ENCODE results near the gene CIB4. TPM values are rescaled to one million over a fixed set of nuclear protein-coding genes. Genes with fewer than 3 reads are reported as not detected.

CIB4 gene
- total RNA-seq, 1 experiment from 2014 or later, result not detected

- no peak for TF ChIP-seq AR (CRISPR knock-in tag; IDR thresholded peaks at IDR 0.05)
- no peak for TF ChIP-seq HMGXB4 (CRISPR knock-in tag; IDR thresholded peaks at IDR 0.05)
- TF ChIP-seq TEAD4 (CRISPR knock-in tag; IDR thresholded peaks at IDR 0.05), result no peak
- no peak for TF ChIP-seq NFE2L1 (CRISPR knock-in tag; IDR thresholded peaks at IDR 0.05)
- no peak for TF ChIP-seq FOXP4 (CRISPR knock-in tag; IDR thresholded peaks at IDR 0.05)
- TF ChIP-seq ZMAT4 (CRISPR knock-in tag; IDR thresholded peaks at IDR 0.05), result no peak
- TF ChIP-seq MXD4 (CRISPR knock-in tag; IDR thresholded peaks at IDR 0.05; ENCODE audit: borderline replicate concordance), result no peak
Measured at GRCh38 chr2:26674771-26675170, 33.6 kb upstream of the CIB4 start (continued).

GRCh38 chr2:26674002-26674751 is 33.0 kb upstream of the CIB4 start:
- Mint-ChIP-seq H3K4me3 (no peak overlapping the region), H3K9me3 (peaks cover 14% of the 10 kb centered on the region), H3K27me3 (ENCODE audit: low read depth) (no peaks in the 10 kb centered on the region; the same call in none of the 2 replicates), H3K27ac (no peak overlapping the region), H3K4me1 (0 out of 2 replicates have a peak, but pooled peaks cover 4% of the 10 kb centered on the region), H3K36me3 (no peaks in the 10 kb centered on the region)
- no peak for TF ChIP-seq AFF4 (CRISPR knock-in tag; IDR thresholded peaks at IDR 0.05; ENCODE audit: borderline replicate concordance)
- no peak for ATAC-seq
- ChIA-PET POLR2A (no interaction called here), CTCF (interaction anchor here (0.6 to 1.3 kb wide), 3 partner anchors 25 to 342 kb away, joined by 3 to 7 read pairs (median 3); no protein-coding TSS in a partner anchor)
- no peak for DNase-seq (ENCODE audit: low spot score)

- Mint-ChIP-seq H3K9me3 (peaks cover 9% of the 10 kb centered on the region), H3K4me1 (0 out of 2 replicates have a peak, but pooled peaks cover 4% of the 10 kb centered on the region), H3K27me3 (ENCODE audit: low read depth) (no peaks in the 10 kb centered on the region; the same call in none of the 2 replicates), H3K27ac (no peak overlapping the region), H3K36me3 (no peaks in the 10 kb centered on the region), H3K4me3 (no peak overlapping the region)
- no peak for DNase-seq (ENCODE audit: low spot score)
- ATAC-seq, result no peak
- ChIA-PET CTCF (interaction anchor here (0.8 to 1.3 kb wide), 2 partner anchors 52 to 152 kb away, joined by 3 to 4 read pairs; no protein-coding TSS in a partner anchor), POLR2A (no interaction called here)
- no peak for TF ChIP-seq ATF6 (CRISPR knock-in tag; IDR thresholded peaks at IDR 0.05)
- no peak for TF ChIP-seq E2F1 (CRISPR knock-in tag; IDR thresholded peaks at IDR 0.05)
- TF ChIP-seq TEAD4 (CRISPR knock-in tag; IDR thresholded peaks at IDR 0.05), result no peak
- TF ChIP-seq GTF2I (CRISPR knock-in tag; conservative IDR thresholded peaks at IDR 0.05), result no peak
- TF ChIP-seq GRHL2 (CRISPR knock-in tag; IDR thresholded peaks at IDR 0.05; ENCODE audit: insufficient replicate concordance, severe bottlenecking), result no peak
- TF ChIP-seq ZSCAN18 (CRISPR knock-in tag; IDR thresholded peaks at IDR 0.05), result no peak
- no peak for TF ChIP-seq CREM (CRISPR knock-in tag; IDR thresholded peaks at IDR 0.05)
- no peak for TF ChIP-seq MXD4 (CRISPR knock-in tag; IDR thresholded peaks at IDR 0.05; ENCODE audit: borderline replicate concordance)
Measured at GRCh38 chr2:26672818-26673393, 31.7 kb upstream of the CIB4 start.

Data from WTC11 (cell line).